Measurements from ENCODE around the gene SLC1A2.

GRCh38 chr11:35347921-35348331 is 71.4 kb downstream of the SLC1A2 start:
- TF ChIP-seq CTCF (IDR thresholded peaks at IDR 0.05) (no peak), POLR2A (IDR thresholded peaks at IDR 0.05) (no peak), EP300 (IDR thresholded peaks at IDR 0.05; ENCODE audit: low read depth) (no peak), POLR2AphosphoS5 (IDR thresholded peaks at IDR 0.05) (no peak)
